H1 (cell line): ENCODE data around the gene MAN2C1. TPM values are rescaled to one million over a fixed set of nuclear protein-coding genes. Genes with fewer than 3 reads are reported as not detected.

Experiments
- CTCF ChIA-PET: fragments of 300-600 bp; sonication (Branson Sonifier 250); formaldehyde crosslinking; loops from one replicate; lab custom pipeline; 2021; ENCODE audit not compliant: partially characterized antibody; lab: Charles Lee
- POLR2A ChIA-PET: fragments of 300-600 bp; sonication (Branson Sonifier 250); formaldehyde crosslinking; loops from one replicate; lab custom pipeline; 2021; ENCODE audit warnings: inconsistent platforms; ENCODE audit not compliant: partially characterized antibody; lab: Charles Lee
- DNase-seq, 2 experiments: peaks; one replicate each; pipeline versions ENCODE4 v3.0.0 to v3.0.0-alpha.2; 2010 to 2022; ENCODE audit warnings: low spot score in 2 of 2, low read depth in 1 of 2, mixed read lengths in 1 of 2
- FAIRE-seq: peaks from 2 replicates; lab custom pipeline; 2011; peaks lifted over from hg19 to GRCh38; lab: Jason Lieb, UNC
- H2AFZ ChIP-seq: 2 replicates; pipeline ENCODE4 v1.8.1; 2012; ENCODE audit warnings: low read length, inconsistent platforms
- H2AK5ac ChIP-seq: 2 replicates; pipeline ENCODE4 v1.6.1; 2013; ENCODE audit warnings: low read depth, low read length
- H2BK120ac ChIP-seq: replicated peaks from 2 replicates; pipeline ENCODE3; 2013; ENCODE audit warnings: low read depth, low read length, inconsistent platforms
- H2BK12ac ChIP-seq: 2 replicates; pipeline ENCODE4 v1.6.1; 2013; ENCODE audit warnings: low read depth, low read length
- H2BK15ac ChIP-seq: 2 replicates; pipeline ENCODE4 v1.6.1; 2013; ENCODE audit warnings: low read length
- H2BK20ac ChIP-seq: 2 replicates; pipeline ENCODE4 v1.6.1; 2013; ENCODE audit warnings: low read length
- H2BK5ac ChIP-seq: 2 replicates; pipeline ENCODE4 v1.6.1; 2013; ENCODE audit warnings: low read depth, low read length
- H3K14ac ChIP-seq: 2 replicates; pipeline ENCODE4 v1.6.1; 2013; ENCODE audit warnings: inconsistent platforms; ENCODE audit not compliant: insufficient read length
- H3K18ac ChIP-seq: 2 replicates; pipeline ENCODE4 v1.6.1; 2013; ENCODE audit warnings: low read length; ENCODE audit errors: extremely low read depth
- H3K23ac ChIP-seq: 2 replicates; pipeline ENCODE4 v1.6.1; 2013; ENCODE audit warnings: inconsistent platforms; ENCODE audit not compliant: insufficient read length
- H3K23me2 ChIP-seq: 2 replicates; pipeline ENCODE4 v1.6.1; 2013; ENCODE audit warnings: low read depth, low read length
- H3K27ac ChIP-seq: 2 replicates; pipeline ENCODE4 v1.6.1; 2011; ENCODE audit warnings: low read depth, low read length, inconsistent platforms
- H3K27me3 ChIP-seq, 4 experiments: replicated peaks in 1 of 4; 1 replicate in 1 of 4; 2 replicates in 3 of 4; pipeline versions ENCODE4 v1.6.1 to v1.8.1; 2011 to 2013; ENCODE audit warnings: low read length in 3 of 4, mild to moderate bottlenecking in 3 of 4, inconsistent platforms in 2 of 4, mixed read lengths in 2 of 4, moderate library complexity in 1 of 4; ENCODE audit not compliant: control insufficient read depth in 3 of 4, insufficient read depth in 3 of 4; ENCODE audit errors: extremely low read depth in 1 of 4
- H3K36me3 ChIP-seq, 4 experiments: 2 replicates each; pipeline versions ENCODE4 v1.6.1 to v1.8.1; 2011 to 2013; ENCODE audit warnings: mild to moderate bottlenecking in 4 of 4, low read length in 3 of 4, moderate library complexity in 2 of 4, control low read depth in 1 of 4, inconsistent platforms in 1 of 4; ENCODE audit not compliant: insufficient read depth in 4 of 4, control insufficient read depth in 2 of 4
- H3K4ac ChIP-seq: replicated peaks from 2 replicates; pipeline ENCODE3; 2013; ENCODE audit warnings: low read length, low read depth, mixed read lengths, inconsistent platforms; ENCODE audit not compliant: insufficient read length
- H3K4me1 ChIP-seq, 4 experiments: replicated peaks in 1 of 4; 1 replicate in 1 of 4; 2 replicates in 3 of 4; pipeline versions ENCODE4 v1.6.1 to v1.8.1; 2011 to 2013; ENCODE audit warnings: low read length in 3 of 4, inconsistent platforms in 2 of 4, mixed read lengths in 1 of 4; ENCODE audit not compliant: insufficient read depth in 4 of 4, control insufficient read depth in 3 of 4
- H3K4me2 ChIP-seq, 2 experiments: 2 replicates each; pipeline versions ENCODE4 v1.6.1 to v1.8.1; 2011 to 2013; ENCODE audit warnings: low read depth in 2 of 2, low read length in 2 of 2, control low read depth in 1 of 2, inconsistent platforms in 1 of 2, mild to moderate bottlenecking in 1 of 2; ENCODE audit not compliant: insufficient read depth in 1 of 2
- H3K4me3 ChIP-seq, 4 experiments: fragments of 200-600, 300-600 bp in 1 of 4; sonication (generic), shearing (Covaris generic), sonication (Bioruptor Twin) in 1 of 4; 2 replicates each; pipeline versions ENCODE4 v1.5.1 to v1.8.1; 2011 to 2016; ENCODE audit warnings: low read length in 4 of 4, low read depth in 3 of 4, control low read depth in 2 of 4, inconsistent platforms in 2 of 4, mild to moderate bottlenecking in 2 of 4, mixed read lengths in 1 of 4, moderate library complexity in 1 of 4; ENCODE audit not compliant: insufficient read depth in 2 of 4; ENCODE audit errors: extremely low read depth in 1 of 4
- H3K56ac ChIP-seq: replicated peaks from 2 replicates; pipeline ENCODE3; 2013; ENCODE audit warnings: low read depth, mild to moderate bottlenecking, mixed read lengths, low read length, inconsistent platforms; ENCODE audit not compliant: insufficient read length
- H3K79me1 ChIP-seq: 2 replicates; pipeline ENCODE4 v1.6.1; 2013; ENCODE audit warnings: low read depth, low read length, control low read depth
- H3K79me2 ChIP-seq, 2 experiments: 2 replicates each; pipeline versions ENCODE4 v1.6.1 to v1.8.1; 2012 to 2013; ENCODE audit warnings: low read length in 2 of 2, mild to moderate bottlenecking in 2 of 2, inconsistent platforms in 1 of 2; ENCODE audit not compliant: insufficient read depth in 2 of 2, control insufficient read depth in 1 of 2
- H3K9ac ChIP-seq, 4 experiments: replicated peaks in 1 of 4; 1 replicate in 1 of 4; 2 replicates in 3 of 4; pipeline versions ENCODE4 v1.6.1 to v1.8.1; 2011 to 2013; ENCODE audit warnings: low read depth in 3 of 4, low read length in 3 of 4, control low read depth in 2 of 4, mild to moderate bottlenecking in 2 of 4, moderate library complexity in 2 of 4, inconsistent platforms in 1 of 4; ENCODE audit errors: extremely low read depth in 1 of 4
- H3K9me3 ChIP-seq, 2 experiments: 2 replicates each; pipeline versions ENCODE4 v1.6.1 to v1.8.1; 2012 to 2013; ENCODE audit warnings: mild to moderate bottlenecking in 2 of 2, moderate library complexity in 2 of 2, control low read depth in 1 of 2, inconsistent platforms in 1 of 2, low read depth in 1 of 2, low read length in 1 of 2, mixed read lengths in 1 of 2; ENCODE audit not compliant: insufficient read depth in 2 of 2
- H4K20me1 ChIP-seq, 2 experiments: replicated peaks in 1 of 2; 2 replicates each; pipeline versions ENCODE3 to v1.8.1; 2011 to 2013; ENCODE audit warnings: inconsistent platforms in 2 of 2, low read length in 2 of 2, mild to moderate bottlenecking in 1 of 2; ENCODE audit not compliant: insufficient read depth in 2 of 2, control insufficient read depth in 1 of 2
- H4K5ac ChIP-seq: 2 replicates; pipeline ENCODE4 v1.6.1; 2013; ENCODE audit warnings: low read length, low read depth, mixed read lengths, inconsistent platforms; ENCODE audit not compliant: insufficient read length
- H4K8ac ChIP-seq: 2 replicates; pipeline ENCODE4 v1.8.0; 2013; ENCODE audit warnings: mild to moderate bottlenecking, moderate library complexity, low read length, inconsistent platforms; ENCODE audit not compliant: insufficient read depth; ENCODE audit errors: extremely low read depth
- H4K91ac ChIP-seq: replicated peaks from 2 replicates; pipeline ENCODE3; 2013; ENCODE audit warnings: low read length, mixed read lengths, inconsistent platforms; ENCODE audit not compliant: insufficient read length
- SAP30 ChIP-seq: fragments of 300-600 bp; sonication (generic); IDR thresholded peaks from 2 replicates; pipeline ENCODE4 v1.7.1; 2012; ENCODE audit warnings: low read length, moderate library complexity, mild to moderate bottlenecking, inconsistent platforms; ENCODE audit not compliant: insufficient read depth, insufficient replicate concordance
- whole genome bisulfite sequencing, 2 experiments: shearing (Covaris generic) in 1 of 2; methylation state at CpG; one replicate each; pipeline versions ENCODE4 v1.1.6 to v1.1.7; 2013 to 2015; ENCODE audit warnings: low lambda C conversion rate in 2 of 2, mixed read lengths in 2 of 2, inconsistent platforms in 1 of 2, low coverage in 1 of 2, missing lambda C conversion rate in 1 of 2; ENCODE audit not compliant: insufficient replicate concordance in 2 of 2, insufficient coverage in 1 of 2, insufficient read length in 1 of 2; ENCODE audit errors: extremely low coverage in 1 of 2, missing lambda C conversion rate in 1 of 2; 5-methylcytosine and 5-hydroxymethylcytosine counted together
- polyA plus RNA-seq, 7 experiments: library from polyadenylated mRNA; depleted of rRNA in 3 of 7; stranded (reverse) in 5 of 7; unstranded in 2 of 7; fragments of >200 nt in 5 of 7; fragments of 200-250 nt in 2 of 7; gene quantifications; 1 replicate in 5 of 7; 2 replicates in 1 of 7; 4 replicates in 1 of 7; pipeline versions ENCODE4 v1.2.1 to v1.2.3, GENCODE V29; 2011 to 2013; ENCODE audit warnings: missing spikeins in 2 of 7, mixed read lengths in 2 of 7
- total RNA-seq: library from RNA; stranded (reverse); fragmentation: NEBNext Ultra II Directional; extraction: Animal tissue kit (Norgen Biotek cat#: 25700); gene quantifications from 2 replicates; pipeline ENCODE4 v1.2.1, GENCODE V29; 2021

Gene MAN2C1
- total and polyA plus RNA-seq, 2 of the 8 experiments (the other 6 are each of a cell fraction or from before 2014, with no cell fraction given): 56.3 to 88.9 TPM

DNA sequence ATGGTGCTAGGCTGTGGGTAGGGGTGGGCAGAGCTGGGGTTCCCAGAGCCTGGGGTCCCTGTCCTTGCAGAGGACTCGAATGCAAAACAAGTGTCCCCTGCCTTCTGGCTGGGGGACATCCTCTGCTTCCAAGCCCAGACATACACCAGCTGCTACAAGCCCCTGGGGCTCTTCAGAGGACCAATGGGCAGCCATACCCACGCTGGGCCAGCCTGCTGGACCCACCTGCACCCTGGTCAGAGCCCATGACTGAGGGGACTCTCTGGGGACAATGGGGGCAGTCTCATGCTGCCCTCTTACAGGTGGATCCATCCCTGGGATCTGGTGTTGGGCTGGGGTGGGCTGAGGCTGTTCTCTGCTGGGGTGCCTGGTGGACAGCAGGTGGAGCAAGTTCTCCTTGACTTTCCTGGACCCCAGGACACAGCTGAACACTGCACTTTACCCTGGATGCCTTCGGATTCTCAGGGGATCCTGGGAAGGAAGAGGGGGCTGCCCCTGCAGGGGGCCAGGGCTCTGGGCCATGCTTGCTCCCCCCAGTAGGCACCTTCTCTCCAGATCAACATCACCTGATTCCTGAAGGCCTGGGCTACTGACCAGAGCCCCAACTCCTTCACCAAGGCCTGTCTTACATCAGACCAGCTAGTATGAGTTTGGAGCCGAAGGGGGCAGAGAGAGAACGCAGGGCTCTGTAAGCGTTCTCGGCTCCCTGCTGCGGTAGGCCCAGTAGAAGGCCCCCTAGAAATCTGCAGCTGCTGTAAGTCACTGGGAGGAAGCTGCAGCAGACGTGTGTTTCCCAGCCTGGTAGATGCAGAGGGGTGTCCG, 39.7 kb downstream of the MAN2C1 start:
- WGBS, 2 experiments: 86% methylated on average over 10 of the region's 10 CpGs; no CpG with 5 or more reads in 1 of the 2 experiments
- TF ChIP-seq SAP30: no peak

More for the DNA sequence above, 39.7 kb downstream of the MAN2C1 start:
- Histone ChIP-seq H3K4me1 (no peaks in the 10 kb centered on the region), H2BK15ac (no peak overlapping the region), H4K91ac (no peak overlapping the region), H2AK5ac (no peak overlapping the region), H3K4me3 (no peak overlapping the region), H3K4ac (no peak overlapping the region), H3K79me1 (no peaks in the 10 kb centered on the region), H3K18ac (no peak overlapping the region), H3K9me3 (no peaks in the 10 kb centered on the region), H4K5ac (no peak overlapping the region), H3K23me2 (no peaks in the 10 kb centered on the region), H2BK12ac (no peak overlapping the region), H4K8ac (no peak overlapping the region; the same call in 1 of the 2 replicates), H2BK5ac (no peak overlapping the region), H3K27me3 (no peaks in the 10 kb centered on the region), H2BK120ac (no peak overlapping the region), H2AFZ (no peak overlapping the region), H3K9ac (no peak overlapping the region), H3K27ac (no peak overlapping the region), H3K14ac (no peak overlapping the region), H3K79me2 (no peaks in the 10 kb centered on the region), H3K4me2 (no peak overlapping the region), H3K23ac (no peak overlapping the region), H3K56ac (no peak overlapping the region), H4K20me1 (no peaks in the 10 kb centered on the region), H3K36me3 (no peaks in the 10 kb centered on the region), H2BK20ac (no peak overlapping the region)
- ChIA-PET CTCF (interaction anchor here (0.6 to 2.4 kb wide), 7 partner anchors 9 to 343 kb away, joined by 3 to 12 read pairs (median 3); no protein-coding TSS in a partner anchor), POLR2A (interaction anchor here (1.0 to 1.2 kb wide), 2 partner anchors 25 to 39 kb away, joined by 3 read pairs; no protein-coding TSS in a partner anchor)
- DNase-seq (no peak), FAIRE-seq (no peak)
